Measurements from ENCODE around the gene PPP1R1A. TPM values are rescaled to one million over a fixed set of nuclear protein-coding genes. Genes with fewer than 3 reads are reported as not detected.

PPP1R1A gene
- total RNA-seq, 1 experiment from 2014 or later, result 8.5 TPM

DNA sequence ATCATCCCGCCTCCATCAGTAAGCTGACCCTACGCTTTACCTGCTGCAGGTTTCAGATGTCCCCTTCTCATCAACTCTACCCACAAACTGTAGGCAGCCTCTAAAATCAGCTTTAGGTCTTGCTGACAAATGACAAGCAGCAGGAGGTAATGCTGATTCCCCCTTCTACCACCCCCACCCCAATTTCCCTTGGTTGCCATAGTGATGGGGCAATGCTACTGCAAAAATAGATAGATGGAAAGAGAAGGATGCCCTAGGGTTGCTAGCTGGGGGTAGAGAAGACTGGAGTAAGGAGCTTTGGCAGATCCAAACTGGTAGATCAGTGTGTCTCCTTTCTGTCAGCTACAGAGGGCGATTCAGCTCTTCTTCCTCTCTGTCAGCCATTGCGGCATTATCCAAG is 58.9 kb downstream of the PPP1R1A start:
- TF ChIP-seq, protein P1, sequence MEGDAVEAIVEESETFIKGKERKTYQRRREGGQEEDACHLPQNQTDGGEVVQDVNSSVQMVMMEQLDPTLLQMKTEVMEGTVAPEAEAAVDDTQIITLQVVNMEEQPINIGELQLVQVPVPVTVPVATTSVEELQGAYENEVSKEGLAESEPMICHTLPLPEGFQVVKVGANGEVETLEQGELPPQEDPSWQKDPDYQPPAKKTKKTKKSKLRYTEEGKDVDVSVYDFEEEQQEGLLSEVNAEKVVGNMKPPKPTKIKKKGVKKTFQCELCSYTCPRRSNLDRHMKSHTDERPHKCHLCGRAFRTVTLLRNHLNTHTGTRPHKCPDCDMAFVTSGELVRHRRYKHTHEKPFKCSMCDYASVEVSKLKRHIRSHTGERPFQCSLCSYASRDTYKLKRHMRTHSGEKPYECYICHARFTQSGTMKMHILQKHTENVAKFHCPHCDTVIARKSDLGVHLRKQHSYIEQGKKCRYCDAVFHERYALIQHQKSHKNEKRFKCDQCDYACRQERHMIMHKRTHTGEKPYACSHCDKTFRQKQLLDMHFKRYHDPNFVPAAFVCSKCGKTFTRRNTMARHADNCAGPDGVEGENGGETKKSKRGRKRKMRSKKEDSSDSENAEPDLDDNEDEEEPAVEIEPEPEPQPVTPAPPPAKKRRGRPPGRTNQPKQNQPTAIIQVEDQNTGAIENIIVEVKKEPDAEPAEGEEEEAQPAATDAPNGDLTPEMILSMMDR (conservative IDR thresholded peaks at IDR 0.05), result no peak
- Histone ChIP-seq H4K20me1 (ENCODE audit: control insufficient read depth, insufficient read depth, insufficient read length) (no peaks in the 10 kb centered on the region), H3K23ac (ENCODE audit: insufficient read length, low read depth, low read length) (no peak overlapping the region), H3K4me1 (ENCODE audit: insufficient read depth, low read length) (no peaks in the 10 kb centered on the region; the same call in 1 of the 2 replicates), H3K4ac (ENCODE audit: low read depth, low read length) (no peak overlapping the region), H3K79me2 (ENCODE audit: insufficient read depth, low read length) (no peaks in the 10 kb centered on the region), H3K23me2 (ENCODE audit: insufficient read length, low read depth, low read length, poor library complexity, severe bottlenecking) (no peaks in the 10 kb centered on the region), H3K4me2 (ENCODE audit: insufficient read depth, insufficient read length, low read length) (no peak overlapping the region), H3K9ac (ENCODE audit: extremely low read depth, insufficient read length, low read length) (no peak overlapping the region), H2BK12ac (ENCODE audit: insufficient read length, low read depth, low read length) (no peak overlapping the region), H3T11ph (ENCODE audit: low read length) (no peak overlapping the region), H4K5ac (ENCODE audit: insufficient read length, low read depth, low read length) (no peak overlapping the region), H3K79me1 (ENCODE audit: insufficient read depth, low read depth, low read length, poor library complexity, severe bottlenecking) (no peaks in the 10 kb centered on the region), H3K27ac (ENCODE audit: insufficient read length, low read depth, low read length) (no peak overlapping the region), H2BK15ac (ENCODE audit: low read depth, low read length) (no peak overlapping the region), H3K18ac (ENCODE audit: insufficient read length, low read depth, low read length) (no peak overlapping the region), H3K27me3 (ENCODE audit: insufficient read depth, low read length) (no peaks in the 10 kb centered on the region), H3K14ac (ENCODE audit: insufficient read depth, low read length) (no peak overlapping the region), H2BK5ac (ENCODE audit: insufficient read length, low read length) (no peak overlapping the region), H3K56ac (ENCODE audit: insufficient read length, low read depth, low read length) (no peak overlapping the region), H2BK20ac (ENCODE audit: low read depth, low read length, poor library complexity, severe bottlenecking) (no peak overlapping the region), H4K8ac (replicated peaks; ENCODE audit: insufficient read length, low read depth, low read length) (no peak overlapping the region), H2AFZ (ENCODE audit: low read length) (no peak overlapping the region), H3K9me3 (ENCODE audit: control insufficient read depth, low read depth, low read length) (no peaks in the 10 kb centered on the region), H2BK120ac (ENCODE audit: low read depth, low read length, poor library complexity, severe bottlenecking) (no peak overlapping the region), H4K91ac (ENCODE audit: insufficient read length, low read depth, low read length) (no peak overlapping the region), H2AK5ac (ENCODE audit: insufficient read length, low read length) (no peak overlapping the region)
- H3K36me3 Mint-ChIP-seq (ENCODE audit: insufficient read depth in 1 of 3, low read depth in 3 of 3), result no peaks in the 10 kb centered on the region
- no peak overlapping the region for H3K27ac Mint-ChIP-seq
- no peaks in the 10 kb centered on the region for H3K9me3 Mint-ChIP-seq
- H3K4me1 Mint-ChIP-seq, result peaks cover 17 to 28% of the 10 kb centered on the region in 2 experiments
- H3K27me3 Mint-ChIP-seq (ENCODE audit: low read depth), result peaks cover 70% of the 10 kb centered on the region
- DNase-seq, result no peak
- H3K4me3 Mint-ChIP-seq, result no peak overlapping the region
- no CpG with 5 or more reads among the region's 4 CpGs for WGBS (ENCODE audit: extremely low coverage, insufficient read length, low lambda C conversion rate)

Other genes with a start within 250 kb of the PPP1R1A start
- gene GPR84, start 224.2 kb downstream of the PPP1R1A start, total RNA-seq (2021), result not detected in 2 replicates
- 5.7 and 6.2 TPM in 2 replicates for gene ZNF385A, start 203.9 kb downstream of the PPP1R1A start, total RNA-seq (2021)
- 12.2 and 16.2 TPM in 2 replicates for gene ITGA5, start 169.4 kb downstream of the PPP1R1A start, total RNA-seq (2021)
- 0.33 TPM in 1 of 2 replicates, not detected in the other for gene GTSF1, start 115.1 kb downstream of the PPP1R1A start, total RNA-seq (2021)
- not detected in 2 replicates for gene NCKAP1L, start 90.9 kb downstream of the PPP1R1A start, total RNA-seq (2021)
- 1.6 and 2.1 TPM in 2 replicates for gene PDE1B, start 39.1 kb downstream of the PPP1R1A start, total RNA-seq (2021)
- gene LACRT, start 46.2 kb upstream of the PPP1R1A start, total RNA-seq (2021), result not detected in 2 replicates
- gene DCD, start 59.7 kb upstream of the PPP1R1A start, total RNA-seq (2021), result not detected in 2 replicates